Measurements from ENCODE around the gene GINS3. TPM values are rescaled to one million over a fixed set of nuclear protein-coding genes. Genes with fewer than 3 reads are reported as not detected.

GINS3 gene
- total RNA-seq, 2 donors from 2014 or later, result 2.5 to 11.7 TPM

GRCh38 chr16:58352690-58353089 is 39.6 kb upstream of the GINS3 start:
- DNase-seq, result no peak
- no peaks in the 10 kb centered on the region for H3K4me1 ChIP-seq
- TF ChIP-seq, protein P1, sequence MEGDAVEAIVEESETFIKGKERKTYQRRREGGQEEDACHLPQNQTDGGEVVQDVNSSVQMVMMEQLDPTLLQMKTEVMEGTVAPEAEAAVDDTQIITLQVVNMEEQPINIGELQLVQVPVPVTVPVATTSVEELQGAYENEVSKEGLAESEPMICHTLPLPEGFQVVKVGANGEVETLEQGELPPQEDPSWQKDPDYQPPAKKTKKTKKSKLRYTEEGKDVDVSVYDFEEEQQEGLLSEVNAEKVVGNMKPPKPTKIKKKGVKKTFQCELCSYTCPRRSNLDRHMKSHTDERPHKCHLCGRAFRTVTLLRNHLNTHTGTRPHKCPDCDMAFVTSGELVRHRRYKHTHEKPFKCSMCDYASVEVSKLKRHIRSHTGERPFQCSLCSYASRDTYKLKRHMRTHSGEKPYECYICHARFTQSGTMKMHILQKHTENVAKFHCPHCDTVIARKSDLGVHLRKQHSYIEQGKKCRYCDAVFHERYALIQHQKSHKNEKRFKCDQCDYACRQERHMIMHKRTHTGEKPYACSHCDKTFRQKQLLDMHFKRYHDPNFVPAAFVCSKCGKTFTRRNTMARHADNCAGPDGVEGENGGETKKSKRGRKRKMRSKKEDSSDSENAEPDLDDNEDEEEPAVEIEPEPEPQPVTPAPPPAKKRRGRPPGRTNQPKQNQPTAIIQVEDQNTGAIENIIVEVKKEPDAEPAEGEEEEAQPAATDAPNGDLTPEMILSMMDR (IDR thresholded peaks at IDR 0.05), result no peak
- no peaks in the 10 kb centered on the region for H3K36me3 ChIP-seq
- H3K9me3 ChIP-seq, result no peaks in the 10 kb centered on the region
- H3K27me3 ChIP-seq, result no peaks in the 10 kb centered on the region
- H3K4me3 ChIP-seq, result no peak overlapping the region
- intact Hi-C loops (cut with DNase I), result no loop called here
- no peak overlapping the region for H3K27ac ChIP-seq
- H3K9ac ChIP-seq (ENCODE audit: low read depth in 2 of 2, low read length in 2 of 2), result no peak overlapping the region

GRCh38 chr16:58360041-58360634 is 32.1 kb upstream of the GINS3 start:
- no peaks in the 10 kb centered on the region for H3K4me1 ChIP-seq
- intact Hi-C loops (cut with DNase I), result no loop called here
- no peak overlapping the region for H3K9ac ChIP-seq (ENCODE audit: low read depth in 2 of 2, low read length in 2 of 2)
- no peaks in the 10 kb centered on the region for H3K27me3 ChIP-seq
- no peaks in the 10 kb centered on the region for H3K36me3 ChIP-seq
- H3K4me3 ChIP-seq, result no peak overlapping the region
- TF ChIP-seq, protein P1 (IDR thresholded peaks at IDR 0.05), result no peak
- no peak overlapping the region for H3K27ac ChIP-seq
- H3K9me3 ChIP-seq, result no peaks in the 10 kb centered on the region
- no peak for DNase-seq

- Histone ChIP-seq H3K36me3 (no peaks in the 10 kb centered on the region), H3K9ac (ENCODE audit: low read depth in 2 of 2, low read length in 2 of 2) (no peak overlapping the region), H3K27ac (no peak overlapping the region), H3K27me3 (no peaks in the 10 kb centered on the region), H3K4me1 (no peaks in the 10 kb centered on the region), H3K4me3 (no peak overlapping the region), H3K9me3 (no peaks in the 10 kb centered on the region)
- intact Hi-C loops (cut with DNase I), result no loop called here
- TF ChIP-seq, protein P1 (IDR thresholded peaks at IDR 0.05), result no peak
- no peak for DNase-seq
These were observed 30.5 kb upstream of the GINS3 start for GRCh38 chr16:58361726-58362125.

- TF ChIP-seq, protein P1 (IDR thresholded peaks at IDR 0.05), result no peak
- intact Hi-C loops (cut with DNase I), result no loop called here
- no peaks in the 10 kb centered on the region for H3K9me3 ChIP-seq
- no peaks in the 10 kb centered on the region for H3K4me1 ChIP-seq
- no peak overlapping the region for H3K9ac ChIP-seq (ENCODE audit: low read depth in 2 of 2, low read length in 2 of 2)
- H3K4me3 ChIP-seq, result no peak overlapping the region
- H3K27me3 ChIP-seq, result no peaks in the 10 kb centered on the region
- DNase-seq, result no peak
- no peaks in the 10 kb centered on the region for H3K36me3 ChIP-seq
- H3K27ac ChIP-seq, result no peak overlapping the region
These were observed 28.4 kb upstream of the GINS3 start for GRCh38 chr16:58363746-58364393.

DNA sequence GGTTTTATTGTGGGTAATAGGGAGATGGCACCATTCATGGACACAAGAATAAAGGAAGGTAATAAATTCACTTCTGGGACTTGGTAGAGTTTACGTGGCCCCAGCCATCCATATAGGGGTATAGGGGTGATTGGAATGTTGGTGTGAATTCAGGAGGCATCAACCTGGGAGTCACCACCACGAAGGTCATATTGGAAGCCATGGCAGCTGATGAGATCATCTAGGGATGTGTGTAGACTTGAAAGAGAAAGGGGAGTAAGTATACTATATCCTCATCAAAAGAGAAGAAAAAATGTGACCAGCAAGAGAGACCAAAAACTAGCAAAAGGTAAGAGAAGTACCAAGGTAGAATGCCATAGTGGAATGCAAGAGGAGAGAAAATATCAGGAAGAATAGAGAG is 26.6 kb upstream of the GINS3 start:
- H3K27me3 ChIP-seq, result no peaks in the 10 kb centered on the region
- H3K9ac ChIP-seq (ENCODE audit: low read depth in 2 of 2, low read length in 2 of 2), result no peak overlapping the region
- H3K27ac ChIP-seq, result no peak overlapping the region
- H3K4me1 ChIP-seq, result no peaks in the 10 kb centered on the region
- H3K4me3 ChIP-seq, result no peak overlapping the region
- DNase-seq, result no peak
- H3K9me3 ChIP-seq, result no peaks in the 10 kb centered on the region
- TF ChIP-seq, protein P1 (IDR thresholded peaks at IDR 0.05), result no peak
- H3K36me3 ChIP-seq, result no peaks in the 10 kb centered on the region
- intact Hi-C loops (cut with DNase I), result no loop called here

All from colonic mucosa (tissue), 4 donors.